ENCODE data around the gene MRPS21.

MRPS21 gene

DNA sequence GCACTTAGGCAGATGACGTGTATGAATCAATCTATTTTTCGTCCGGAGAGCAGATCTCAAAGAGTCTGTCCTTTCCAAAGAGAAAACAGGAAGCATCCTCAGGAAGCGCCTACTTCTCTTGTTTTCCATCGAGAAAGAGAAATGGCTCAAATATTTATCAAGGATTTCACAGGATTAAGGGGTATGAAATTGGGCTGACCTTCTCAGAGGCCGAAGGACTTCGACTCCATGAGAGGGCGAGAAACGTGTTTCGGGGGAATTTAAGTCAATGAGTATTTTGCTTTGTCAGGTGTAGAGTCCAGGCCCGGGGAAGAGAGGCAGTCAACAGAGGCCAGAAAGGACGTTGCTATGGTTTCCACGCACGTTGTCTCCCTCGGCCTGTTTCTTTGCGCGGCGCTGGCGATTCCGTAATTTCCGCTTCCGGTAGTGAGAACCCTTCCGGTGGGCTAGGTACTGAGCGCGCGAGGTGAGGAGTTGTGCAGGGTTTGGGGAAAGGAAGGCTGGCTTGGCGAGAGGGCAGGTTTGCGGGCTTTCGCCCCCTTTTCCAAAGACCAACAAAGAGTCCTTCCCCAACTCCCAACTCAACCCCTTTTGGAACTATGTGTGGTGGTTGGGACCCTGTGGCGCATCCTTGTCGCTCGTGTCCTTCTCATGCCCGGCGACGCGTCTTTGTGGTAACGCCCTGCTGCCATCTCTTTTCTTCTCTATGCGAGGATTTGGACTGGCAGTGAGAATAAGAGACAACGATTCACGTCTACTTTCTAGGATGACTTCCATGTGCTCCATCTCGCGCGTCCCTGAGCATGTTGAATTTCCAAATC, at the start of gene MRPS21:
TSS of gene MRPS21 (plus strand) at position 429 of the 821 bp plus-strand sequence. CDS start 506 bp downstream, outside the sequence.
- DNase-seq, result peak; percentile 90 to 92

DNA sequence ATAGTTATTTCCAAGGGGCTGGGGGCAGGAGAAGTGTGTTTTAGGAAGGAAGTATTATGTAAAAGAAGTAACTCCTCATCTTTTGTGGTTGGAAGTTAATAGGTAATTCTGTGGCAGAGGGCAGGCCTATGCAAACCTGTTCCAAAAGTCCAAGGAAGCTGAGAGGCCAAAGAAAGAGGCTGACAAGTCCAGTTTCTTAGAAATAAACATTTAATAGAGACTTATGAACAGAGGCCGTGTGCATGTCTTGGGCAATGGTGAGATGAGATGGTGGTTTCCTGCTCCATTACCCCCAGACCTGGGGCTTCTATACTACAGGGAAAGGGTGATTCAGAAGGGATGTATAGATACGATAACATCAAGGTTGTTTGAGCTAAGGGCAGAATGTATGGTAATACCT, 43.7 kb upstream of the MRPS21 start:
- no peak for DNase-seq

DNA sequence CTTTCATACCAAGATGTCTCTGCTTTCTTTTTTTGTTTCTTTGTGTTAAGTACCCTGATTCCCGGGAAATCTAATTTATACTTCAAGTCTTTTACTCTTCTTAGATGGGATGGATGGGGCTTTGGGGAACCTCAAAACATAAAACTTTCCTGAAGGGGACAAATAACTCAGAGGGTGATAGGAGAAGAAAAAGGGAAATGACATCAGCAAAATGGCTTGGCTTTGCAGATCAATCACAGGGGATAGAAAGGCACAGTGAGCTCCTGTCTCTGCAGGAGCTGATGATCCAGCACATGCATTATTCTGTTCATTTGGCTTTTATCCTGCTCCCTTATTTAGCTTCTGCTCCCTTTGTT, 37.5 kb upstream of the MRPS21 start:
- no peak for DNase-seq

DNA sequence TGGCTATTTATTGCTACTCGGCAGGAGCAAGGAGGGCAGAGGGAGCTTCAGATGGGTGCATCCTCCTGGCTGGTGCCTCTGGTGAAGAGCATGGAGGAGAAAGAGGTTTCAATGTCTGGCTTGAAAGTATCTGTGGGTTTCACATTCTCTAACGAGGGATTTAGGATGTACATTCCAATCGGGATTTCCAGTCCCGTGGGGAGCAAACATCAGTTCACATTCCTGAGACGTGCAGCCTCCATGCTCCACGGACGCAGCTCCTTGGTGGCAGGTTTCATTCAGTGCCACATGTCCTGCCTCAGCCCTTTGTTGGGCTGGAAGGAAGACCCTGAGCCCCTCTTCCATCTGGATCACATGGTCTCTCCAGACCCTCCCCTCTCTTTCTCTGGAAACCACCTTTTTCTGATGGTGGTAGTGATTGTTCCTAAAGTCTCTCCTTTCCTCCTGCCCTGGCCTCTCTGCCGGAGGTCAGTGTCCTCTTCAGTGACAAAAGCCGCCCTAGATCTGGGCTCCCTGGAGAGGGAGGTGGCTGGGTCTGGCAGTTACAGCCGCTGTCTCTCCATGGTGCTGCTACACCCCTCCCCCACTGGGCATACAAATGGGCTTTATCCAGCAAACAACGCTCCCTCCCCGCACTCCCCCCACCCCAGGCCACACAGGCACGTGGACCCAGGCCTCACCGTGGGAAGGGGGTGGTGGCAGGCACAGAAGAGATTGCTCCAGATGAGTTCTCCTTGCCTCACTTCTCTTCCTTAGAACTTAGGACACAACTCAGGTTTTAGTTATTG, 36.9 kb upstream of the MRPS21 start:
- no peak for DNase-seq

DNA sequence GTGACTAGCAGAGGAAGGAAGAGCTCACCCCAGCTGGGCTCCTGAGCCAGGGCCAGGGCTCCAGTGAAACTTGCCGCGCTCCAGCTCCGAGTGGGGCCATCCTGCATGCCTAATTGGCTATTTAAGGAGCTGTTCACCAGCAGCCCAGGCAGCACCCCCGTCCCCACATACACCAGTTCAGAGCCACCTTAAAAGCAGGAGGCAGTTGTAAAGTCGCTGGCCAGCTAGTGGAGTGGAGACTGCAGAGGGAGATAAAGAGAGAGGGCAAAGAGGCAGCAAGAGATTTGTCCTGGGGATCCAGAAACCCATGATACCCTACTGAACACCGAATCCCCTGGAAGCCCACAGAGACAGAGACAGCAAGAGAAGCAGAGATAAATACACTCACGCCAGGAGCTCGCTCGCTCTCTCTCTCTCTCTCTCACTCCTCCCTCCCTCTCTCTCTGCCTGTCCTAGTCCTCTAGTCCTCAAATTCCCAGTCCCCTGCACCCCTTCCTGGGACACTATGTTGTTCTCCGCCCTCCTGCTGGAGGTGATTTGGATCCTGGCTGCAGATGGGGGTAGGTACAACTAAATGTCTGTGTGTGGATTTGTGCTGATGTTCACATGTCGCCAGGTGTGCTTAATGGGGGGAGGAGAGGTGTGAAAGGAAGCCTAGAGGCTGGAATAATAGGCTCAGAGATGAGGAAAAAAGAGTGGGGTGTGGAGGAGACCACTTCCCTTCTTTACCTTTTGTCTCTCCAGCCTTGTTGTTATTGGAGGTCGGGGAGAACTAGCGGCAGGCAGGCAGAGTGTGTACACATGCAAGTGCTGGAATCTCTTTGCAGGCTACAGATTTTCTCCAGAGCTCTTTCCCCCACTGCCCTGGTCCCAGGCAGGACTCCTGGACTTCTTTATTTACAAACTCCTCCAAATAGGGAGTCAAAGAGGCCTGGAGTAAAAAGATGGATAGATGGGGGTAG, 35.8 kb upstream of the MRPS21 start, which contains the start of gene CA14:
TSS of gene CA14 (plus strand) at position 151 of the 962 bp plus-strand sequence. CDS start at position 506, 355 bp downstream.
- DNase-seq, result no peak

DNA sequence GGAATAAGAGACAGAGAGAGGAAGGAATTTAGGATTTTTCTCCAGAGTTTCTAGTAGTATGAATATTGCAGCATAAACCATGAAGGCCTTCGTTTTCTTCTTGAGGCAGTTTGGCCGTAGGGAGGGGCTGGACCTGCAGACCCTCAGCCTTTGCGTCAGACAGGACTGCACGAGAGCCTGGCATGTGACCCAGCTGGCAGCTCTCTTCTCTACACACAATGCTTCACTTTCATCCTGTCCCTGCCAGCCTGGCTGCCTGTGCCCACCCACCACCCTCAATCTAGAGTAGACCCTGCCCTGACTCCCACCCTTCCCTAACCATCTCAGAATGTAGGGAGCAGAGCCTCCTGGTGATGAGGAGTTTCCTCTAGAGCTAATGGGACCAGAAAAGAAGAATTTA, 34.4 kb upstream of the MRPS21 start:
- no peak for DNase-seq

DNA sequence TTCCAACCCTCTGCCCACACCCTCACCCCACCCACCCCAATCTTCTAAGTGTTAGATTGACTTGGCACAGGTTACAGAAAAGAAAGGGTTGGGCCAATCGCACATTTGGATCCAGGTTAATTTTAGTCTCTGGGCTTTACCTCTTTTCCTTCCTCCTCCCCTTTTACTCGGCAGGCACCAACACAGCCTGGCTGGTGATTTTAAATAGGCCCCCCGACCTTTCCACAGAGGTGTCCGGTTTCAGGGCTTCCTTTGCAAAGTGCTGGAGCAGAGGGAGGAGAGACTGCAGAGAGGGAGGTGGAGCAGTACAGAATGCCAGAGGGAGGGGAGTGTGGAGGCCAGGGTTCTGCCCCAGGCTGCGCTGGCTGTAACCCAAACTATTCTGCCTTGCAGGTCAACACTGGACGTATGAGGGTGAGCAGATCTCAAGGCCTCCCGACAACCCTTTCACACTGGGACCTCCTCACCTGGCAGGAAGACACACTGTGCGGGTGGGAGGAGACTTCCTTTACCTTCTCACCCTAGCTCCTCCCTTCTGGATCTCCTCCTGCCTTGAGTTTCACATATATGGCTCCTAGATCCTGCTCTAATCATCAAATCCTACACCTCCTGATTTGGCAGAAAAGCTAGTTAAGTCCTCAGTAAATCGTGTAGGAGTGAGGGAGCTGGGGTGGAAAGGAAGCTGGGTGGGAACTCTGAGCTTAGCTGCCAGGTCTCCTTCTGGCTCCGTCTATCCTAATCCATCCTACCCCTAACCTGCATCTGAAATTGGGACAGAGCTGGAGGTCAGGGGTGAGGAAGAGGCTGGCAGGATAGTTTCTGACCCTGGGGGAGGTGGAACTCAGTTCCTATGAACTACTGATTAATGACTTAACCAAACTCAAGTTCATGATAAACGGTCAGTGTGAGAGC, 33.6 kb upstream of the MRPS21 start:
- no peak for DNase-seq

DNA sequence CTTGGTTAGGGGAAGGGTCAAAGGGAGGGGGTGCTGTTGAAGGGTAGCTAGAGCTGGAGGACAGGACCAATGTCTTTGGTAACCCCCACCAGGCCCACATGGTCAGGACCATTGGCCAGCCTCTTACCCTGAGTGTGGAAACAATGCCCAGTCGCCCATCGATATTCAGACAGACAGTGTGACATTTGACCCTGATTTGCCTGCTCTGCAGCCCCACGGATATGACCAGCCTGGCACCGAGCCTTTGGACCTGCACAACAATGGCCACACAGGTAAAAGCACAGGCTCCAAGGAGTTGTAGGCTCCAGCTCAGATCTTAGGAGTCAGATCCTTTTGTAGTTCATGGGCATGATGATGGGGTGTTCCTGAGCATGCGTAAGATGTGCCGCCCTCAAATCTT, 32.3 kb upstream of the MRPS21 start:
- no peak for DNase-seq

DNA sequence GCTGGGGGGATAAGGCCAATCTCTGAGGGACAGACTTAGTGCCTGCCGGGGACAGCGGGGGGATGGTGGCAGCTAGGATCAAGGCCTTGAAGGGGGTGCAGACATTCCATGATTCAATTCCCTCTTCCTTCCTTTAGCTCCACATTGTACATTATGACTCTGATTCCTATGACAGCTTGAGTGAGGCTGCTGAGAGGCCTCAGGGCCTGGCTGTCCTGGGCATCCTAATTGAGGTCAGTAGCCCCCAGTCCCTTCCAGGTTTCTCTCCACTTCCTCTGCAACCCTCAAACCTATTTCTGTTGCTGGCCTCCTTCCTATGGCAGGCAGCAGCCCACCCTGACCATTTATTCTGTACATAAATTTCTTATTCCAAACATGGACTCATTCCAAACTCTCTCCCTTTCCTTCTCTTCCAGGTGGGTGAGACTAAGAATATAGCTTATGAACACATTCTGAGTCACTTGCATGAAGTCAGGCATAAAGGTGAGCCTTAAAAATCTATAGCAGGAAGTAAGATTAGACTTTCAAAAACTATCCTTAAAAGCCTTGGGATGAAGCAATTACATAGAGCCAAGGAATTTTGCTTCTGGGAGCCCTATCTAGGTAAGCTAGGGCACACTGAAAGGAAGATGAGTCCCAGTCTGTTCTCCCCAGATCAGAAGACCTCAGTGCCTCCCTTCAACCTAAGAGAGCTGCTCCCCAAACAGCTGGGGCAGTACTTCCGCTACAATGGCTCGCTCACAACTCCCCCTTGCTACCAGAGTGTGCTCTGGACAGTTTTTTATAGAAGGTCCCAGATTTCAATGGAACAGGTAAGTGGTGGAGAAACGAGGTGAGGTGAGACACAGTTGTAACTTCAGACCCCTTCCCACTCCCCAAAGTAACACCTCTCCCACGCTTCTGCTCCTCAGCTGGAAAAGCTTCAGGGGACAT, 31.0 kb upstream of the MRPS21 start:
- no peak for DNase-seq

DNA sequence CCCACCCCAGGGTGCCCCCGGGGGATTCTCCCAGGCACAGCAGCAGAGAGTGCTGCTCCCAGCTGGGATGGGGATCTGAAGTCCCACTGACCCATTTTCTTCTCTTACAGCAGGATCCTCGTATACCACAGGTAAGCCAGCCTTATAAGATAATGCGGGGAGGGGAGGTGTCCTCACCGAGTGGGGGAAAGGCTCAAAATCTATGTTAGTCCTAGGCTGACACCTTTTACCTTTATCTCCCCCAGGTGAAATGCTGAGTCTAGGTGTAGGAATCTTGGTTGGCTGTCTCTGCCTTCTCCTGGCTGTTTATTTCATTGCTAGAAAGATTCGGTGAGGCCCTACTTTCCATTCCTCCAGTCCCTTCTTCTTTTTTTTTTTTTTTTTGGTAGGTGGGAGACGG, 30.1 kb upstream of the MRPS21 start:
- no peak for DNase-seq

DNA sequence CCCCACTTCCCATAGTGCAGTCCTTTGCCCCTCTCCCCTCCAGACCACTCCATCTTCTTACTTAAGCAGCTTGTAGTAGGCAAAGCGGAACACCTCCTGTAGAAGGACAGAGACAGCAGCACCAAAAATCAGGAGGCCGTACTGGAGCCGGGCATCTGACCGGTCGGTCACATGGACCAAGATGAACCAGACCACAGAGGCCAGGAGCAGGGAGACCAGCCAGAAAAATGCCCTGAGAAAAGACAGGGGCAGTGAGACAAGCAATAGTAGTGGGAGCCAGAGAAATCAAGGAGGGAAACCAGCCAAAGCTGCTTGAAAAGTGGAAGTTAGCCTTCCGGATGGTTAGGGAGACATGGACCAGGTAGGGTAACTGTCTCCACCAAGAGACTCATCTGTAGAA, 25.8 kb upstream of the MRPS21 start:
- no peak for DNase-seq

DNA sequence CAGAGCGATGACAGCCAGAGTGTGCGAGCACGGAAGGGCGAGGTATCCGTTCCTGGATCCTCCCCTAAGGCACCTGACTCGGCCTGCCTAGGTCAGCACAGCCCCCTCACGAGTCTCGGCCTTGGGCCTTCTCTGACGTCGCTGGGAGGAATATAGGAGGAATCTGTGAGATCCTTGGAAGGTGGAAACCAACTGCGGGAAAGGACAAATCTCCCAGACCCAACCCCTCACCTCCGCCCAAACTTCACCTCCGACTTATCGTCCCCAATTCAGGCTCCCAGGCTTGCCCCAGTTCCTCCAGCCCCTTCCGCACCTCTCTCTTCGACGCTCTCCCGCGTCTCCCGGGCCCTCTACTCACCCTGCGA, 25.3 kb upstream of the MRPS21 start:
- DNase-seq, result peak; percentile 37 to 64

DNA sequence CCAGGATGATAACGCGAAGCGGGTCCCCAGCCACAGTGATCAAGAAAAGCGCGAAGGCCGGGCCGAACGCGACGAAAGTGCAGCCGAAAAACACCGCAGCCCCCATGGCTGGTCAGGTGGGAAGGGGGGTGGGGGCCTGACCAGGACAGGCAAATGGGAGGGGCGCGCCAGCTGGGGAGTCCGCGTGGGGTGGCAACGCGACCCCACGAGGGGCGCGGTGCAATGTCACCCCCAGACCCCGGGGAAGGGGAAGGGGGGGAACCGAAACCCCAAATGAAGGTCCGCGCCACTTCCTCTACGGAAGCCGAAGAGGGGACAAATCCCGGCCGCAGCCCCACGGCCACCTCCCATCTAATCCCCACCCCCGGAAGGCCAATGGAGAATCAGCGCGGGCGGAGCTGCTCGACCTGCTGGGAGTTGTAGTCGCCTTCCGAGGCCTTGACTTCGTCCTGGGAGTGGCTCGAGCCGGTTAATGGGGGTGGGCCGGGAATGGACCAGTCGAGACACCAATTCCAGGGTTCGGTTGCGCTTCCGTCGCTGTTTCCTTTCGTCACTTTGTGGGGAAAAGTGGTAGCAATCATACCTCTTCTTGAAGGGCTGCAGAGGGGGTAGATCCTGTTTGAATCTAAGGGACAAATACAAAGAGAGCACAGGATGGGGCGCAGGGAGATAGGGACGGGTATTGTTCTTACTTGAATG, 24.8 kb upstream of the MRPS21 start, which contains the start of gene APH1A:
TSS of gene APH1A (minus strand) at position 312 of the 699 bp plus-strand sequence. CDS start at position 106, 206 bp downstream.
- peak; percentile 93 to 95 for DNase-seq

DNA sequence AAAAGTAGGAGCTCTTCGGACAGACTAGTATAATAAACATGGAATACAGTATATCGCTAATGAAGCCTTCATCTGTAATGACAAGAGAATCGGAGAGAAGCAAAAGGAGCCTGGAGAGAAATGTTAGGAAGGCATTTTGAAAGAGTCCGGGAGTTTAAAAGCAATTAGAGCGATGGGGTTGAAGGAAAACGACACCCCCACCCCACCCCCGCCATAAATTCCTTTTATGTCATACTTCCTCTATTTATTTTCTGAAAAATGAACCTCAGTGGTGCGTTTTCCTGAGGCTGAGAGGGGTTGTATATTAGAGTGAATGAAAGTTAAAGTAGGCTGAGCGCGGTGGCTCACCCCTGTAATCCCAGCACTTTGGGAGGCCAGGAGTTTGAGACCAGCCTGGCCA, 24.2 kb upstream of the MRPS21 start:
- DNase-seq, result no peak

DNA sequence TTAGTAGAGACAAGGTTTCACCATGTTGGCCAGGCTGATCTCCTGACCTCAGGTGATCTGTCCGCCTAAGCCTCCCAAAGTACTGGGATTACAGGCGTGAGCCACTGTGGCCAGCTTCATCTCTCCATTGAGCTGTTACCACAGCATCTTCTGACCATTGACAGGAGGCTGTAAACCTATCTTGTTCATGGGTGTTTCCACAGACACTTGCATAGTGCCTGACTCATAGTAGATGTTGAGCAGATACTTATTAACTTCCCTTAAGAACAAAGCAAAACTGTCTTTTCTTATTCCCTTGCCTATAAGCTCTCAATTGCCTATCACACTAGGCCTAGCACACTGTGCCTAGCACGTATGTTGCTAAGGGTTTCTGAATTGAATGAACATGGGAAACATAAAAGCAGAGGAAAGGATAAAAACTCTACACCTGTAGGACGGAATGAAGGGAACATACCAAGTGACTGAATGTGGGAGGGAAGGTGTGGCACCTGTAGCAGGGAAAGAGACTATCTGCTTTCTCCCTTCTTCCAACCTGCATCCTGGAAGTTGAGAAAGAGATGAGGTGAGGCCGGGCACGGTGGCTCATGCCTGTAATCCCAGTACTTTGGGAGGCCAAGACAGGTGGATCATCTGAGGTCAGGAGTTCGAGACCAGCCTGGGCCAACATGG, 22.2 kb upstream of the MRPS21 start:
- no peak for DNase-seq

DNA sequence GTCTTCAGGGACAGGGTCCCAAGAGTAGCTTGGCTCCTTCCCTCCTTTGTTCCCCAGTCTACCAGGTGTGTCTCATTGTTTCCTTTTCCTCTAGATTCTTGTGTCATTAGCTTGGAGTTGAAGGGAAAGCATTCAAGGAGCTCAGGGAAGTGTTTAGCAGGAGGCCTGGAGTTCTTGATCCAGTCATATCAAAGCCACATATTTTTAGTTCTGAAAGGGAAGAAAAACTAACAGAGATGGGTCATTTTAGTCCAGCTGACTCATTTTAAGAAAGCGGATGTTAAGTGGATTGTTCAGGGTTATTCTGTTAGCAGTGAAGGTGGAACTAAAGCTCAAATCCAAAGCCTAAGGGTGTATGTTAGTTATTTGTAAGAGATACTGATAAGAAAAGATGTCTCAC, 20.4 kb upstream of the MRPS21 start:
- no peak for DNase-seq

DNA sequence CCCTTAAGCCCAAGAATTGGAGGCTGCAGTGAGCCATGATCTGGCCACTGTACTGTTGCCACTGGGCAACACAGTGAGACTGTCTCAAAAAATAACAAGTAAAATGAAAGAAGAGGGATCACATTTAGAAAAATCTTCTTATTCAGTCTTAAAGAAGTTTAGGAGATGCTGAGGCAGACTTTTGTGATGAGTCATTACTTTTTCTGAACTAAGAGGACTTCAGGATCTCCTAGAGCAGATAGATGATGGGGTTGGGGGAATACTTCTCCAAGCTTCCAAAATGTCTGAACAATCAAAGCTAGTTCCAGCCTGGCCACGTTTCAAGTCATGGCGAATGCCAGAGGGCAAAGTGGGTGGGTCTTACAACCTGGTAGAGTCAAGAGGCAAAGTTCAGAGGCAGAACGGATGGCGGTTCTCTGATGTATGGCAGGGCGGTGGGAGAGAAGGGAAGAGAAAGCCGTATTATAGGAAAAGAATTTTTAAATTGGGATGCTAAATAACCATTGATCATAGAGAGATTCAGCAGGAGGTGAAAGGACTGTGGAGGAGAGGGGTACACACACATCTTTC, 13.4 kb upstream of the MRPS21 start:
- no peak for DNase-seq

DNA sequence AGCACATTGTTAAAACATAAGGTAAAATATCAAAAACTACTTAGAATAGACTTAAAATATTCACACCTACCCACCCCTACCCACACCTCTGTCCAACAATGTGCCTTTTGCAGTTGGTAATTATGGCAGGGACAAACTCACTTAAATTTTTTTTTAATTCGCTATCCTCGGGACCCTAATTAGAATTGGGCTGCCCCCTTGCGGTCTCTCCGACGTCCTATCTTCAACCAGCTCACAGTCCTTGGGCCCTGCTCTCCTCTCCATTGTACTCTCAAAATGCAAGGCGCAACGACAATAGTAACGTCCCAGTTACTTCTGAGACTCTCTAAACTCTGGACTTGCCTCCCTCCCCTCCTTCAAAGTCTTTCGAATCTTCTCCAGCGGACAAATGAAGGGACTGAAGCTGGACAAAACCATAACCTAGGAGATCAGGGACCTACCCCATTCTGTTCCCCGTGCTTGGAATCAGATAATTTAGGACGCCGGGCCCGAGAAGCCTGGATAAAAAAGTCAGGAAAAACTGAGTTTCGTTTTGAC, 12.4 kb upstream of the MRPS21 start:
- peak; percentile 70 to 73 for DNase-seq

All from CD4-positive, alpha-beta T cell treated with Interferon alpha-2 for 1 hour (primary cell).